Measurements from ENCODE around the gene TNFAIP3.

DNA sequence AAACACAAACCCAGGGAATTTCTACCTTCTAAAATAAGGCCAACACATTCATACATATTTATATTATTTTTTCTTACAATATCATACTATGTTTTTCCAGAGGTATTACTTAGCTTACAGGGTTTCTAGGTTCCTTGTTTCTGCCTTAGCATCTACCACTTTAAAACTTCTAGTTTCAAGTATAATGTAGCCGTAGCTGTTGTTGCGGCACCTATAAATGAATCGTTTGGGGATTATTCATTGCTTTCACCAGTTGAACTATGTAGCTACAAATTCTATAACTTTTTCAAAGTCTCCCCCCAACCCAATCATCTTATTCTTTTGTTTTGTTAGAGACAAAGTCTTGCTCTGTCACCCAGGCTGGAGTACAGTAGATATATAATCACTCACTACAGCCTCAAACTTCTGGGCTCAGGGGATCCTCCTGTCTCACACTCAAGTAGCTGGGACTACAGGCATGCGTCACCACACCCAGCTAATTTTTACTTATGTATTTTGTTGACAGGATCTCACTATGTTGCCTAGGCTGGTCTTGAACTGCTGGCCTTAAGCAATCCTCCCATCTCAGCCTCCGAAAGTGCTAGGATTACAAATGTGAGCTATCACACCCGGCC, 43.9 kb downstream of the TNFAIP3 start:
- TF ChIP-seq, protein P1, sequence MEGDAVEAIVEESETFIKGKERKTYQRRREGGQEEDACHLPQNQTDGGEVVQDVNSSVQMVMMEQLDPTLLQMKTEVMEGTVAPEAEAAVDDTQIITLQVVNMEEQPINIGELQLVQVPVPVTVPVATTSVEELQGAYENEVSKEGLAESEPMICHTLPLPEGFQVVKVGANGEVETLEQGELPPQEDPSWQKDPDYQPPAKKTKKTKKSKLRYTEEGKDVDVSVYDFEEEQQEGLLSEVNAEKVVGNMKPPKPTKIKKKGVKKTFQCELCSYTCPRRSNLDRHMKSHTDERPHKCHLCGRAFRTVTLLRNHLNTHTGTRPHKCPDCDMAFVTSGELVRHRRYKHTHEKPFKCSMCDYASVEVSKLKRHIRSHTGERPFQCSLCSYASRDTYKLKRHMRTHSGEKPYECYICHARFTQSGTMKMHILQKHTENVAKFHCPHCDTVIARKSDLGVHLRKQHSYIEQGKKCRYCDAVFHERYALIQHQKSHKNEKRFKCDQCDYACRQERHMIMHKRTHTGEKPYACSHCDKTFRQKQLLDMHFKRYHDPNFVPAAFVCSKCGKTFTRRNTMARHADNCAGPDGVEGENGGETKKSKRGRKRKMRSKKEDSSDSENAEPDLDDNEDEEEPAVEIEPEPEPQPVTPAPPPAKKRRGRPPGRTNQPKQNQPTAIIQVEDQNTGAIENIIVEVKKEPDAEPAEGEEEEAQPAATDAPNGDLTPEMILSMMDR (IDR thresholded peaks at IDR 0.05), result no peak
- TF ChIP-seq POLR2A (IDR thresholded peaks at IDR 0.05), result no peak

Data from lower leg skin (tissue), 3 donors.